ENCODE results near the gene NOTUM. TPM values are rescaled to one million over a fixed set of nuclear protein-coding genes. Genes with fewer than 3 reads are reported as not detected.

Gene NOTUM
- total and polyA plus RNA-seq, 9 of the 15 experiments (the other 6 are each of a cell fraction or from before 2014, with no cell fraction given), result 0.03 to 14.0 (median 4.1) TPM

GRCh38 chr17:81917565-81918332 is 43.2 kb downstream of the NOTUM start, which contains the start of gene SIRT7 (continued):
- TF ChIP-seq, protein P1, sequence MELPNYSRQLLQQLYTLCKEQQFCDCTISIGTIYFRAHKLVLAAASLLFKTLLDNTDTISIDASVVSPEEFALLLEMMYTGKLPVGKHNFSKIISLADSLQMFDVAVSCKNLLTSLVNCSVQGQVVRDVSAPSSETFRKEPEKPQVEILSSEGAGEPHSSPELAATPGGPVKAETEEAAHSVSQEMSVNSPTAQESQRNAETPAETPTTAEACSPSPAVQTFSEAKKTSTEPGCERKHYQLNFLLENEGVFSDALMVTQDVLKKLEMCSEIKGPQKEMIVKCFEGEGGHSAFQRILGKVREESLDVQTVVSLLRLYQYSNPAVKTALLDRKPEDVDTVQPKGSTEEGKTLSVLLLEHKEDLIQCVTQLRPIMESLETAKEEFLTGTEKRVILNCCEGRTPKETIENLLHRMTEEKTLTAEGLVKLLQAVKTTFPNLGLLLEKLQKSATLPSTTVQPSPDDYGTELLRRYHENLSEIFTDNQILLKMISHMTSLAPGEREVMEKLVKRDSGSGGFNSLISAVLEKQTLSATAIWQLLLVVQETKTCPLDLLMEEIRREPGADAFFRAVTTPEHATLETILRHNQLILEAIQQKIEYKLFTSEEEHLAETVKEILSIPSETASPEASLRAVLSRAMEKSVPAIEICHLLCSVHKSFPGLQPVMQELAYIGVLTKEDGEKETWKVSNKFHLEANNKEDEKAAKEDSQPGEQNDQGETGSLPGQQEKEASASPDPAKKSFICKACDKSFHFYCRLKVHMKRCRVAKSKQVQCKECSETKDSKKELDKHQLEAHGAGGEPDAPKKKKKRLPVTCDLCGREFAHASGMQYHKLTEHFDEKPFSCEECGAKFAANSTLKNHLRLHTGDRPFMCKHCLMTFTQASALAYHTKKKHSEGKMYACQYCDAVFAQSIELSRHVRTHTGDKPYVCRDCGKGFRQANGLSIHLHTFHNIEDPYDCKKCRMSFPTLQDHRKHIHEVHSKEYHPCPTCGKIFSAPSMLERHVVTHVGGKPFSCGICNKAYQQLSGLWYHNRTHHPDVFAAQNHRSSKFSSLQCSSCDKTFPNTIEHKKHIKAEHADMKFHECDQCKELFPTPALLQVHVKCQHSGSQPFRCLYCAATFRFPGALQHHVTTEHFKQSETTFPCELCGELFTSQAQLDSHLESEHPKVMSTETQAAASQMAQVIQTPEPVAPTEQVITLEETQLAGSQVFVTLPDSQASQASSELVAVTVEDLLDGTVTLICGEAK (IDR thresholded peaks at IDR 0.05), result peak; percentile 52; the same call in 1 of the 2 replicates
- TF ChIP-seq, protein P1 (CRISPR knock-in tag; IDR thresholded peaks at IDR 0.05), result no peak
- TF ChIP-seq, protein P2, sequence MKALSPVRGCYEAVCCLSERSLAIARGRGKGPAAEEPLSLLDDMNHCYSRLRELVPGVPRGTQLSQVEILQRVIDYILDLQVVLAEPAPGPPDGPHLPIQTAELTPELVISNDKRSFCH (CRISPR knock-in tag; IDR thresholded peaks at IDR 0.05), result no peak
- TF ChIP-seq, protein P2 (tag; IDR thresholded peaks at IDR 0.05), result peak; percentile 40; the same call in 1 of the 2 replicates
- TF ChIP-seq, protein P3, sequence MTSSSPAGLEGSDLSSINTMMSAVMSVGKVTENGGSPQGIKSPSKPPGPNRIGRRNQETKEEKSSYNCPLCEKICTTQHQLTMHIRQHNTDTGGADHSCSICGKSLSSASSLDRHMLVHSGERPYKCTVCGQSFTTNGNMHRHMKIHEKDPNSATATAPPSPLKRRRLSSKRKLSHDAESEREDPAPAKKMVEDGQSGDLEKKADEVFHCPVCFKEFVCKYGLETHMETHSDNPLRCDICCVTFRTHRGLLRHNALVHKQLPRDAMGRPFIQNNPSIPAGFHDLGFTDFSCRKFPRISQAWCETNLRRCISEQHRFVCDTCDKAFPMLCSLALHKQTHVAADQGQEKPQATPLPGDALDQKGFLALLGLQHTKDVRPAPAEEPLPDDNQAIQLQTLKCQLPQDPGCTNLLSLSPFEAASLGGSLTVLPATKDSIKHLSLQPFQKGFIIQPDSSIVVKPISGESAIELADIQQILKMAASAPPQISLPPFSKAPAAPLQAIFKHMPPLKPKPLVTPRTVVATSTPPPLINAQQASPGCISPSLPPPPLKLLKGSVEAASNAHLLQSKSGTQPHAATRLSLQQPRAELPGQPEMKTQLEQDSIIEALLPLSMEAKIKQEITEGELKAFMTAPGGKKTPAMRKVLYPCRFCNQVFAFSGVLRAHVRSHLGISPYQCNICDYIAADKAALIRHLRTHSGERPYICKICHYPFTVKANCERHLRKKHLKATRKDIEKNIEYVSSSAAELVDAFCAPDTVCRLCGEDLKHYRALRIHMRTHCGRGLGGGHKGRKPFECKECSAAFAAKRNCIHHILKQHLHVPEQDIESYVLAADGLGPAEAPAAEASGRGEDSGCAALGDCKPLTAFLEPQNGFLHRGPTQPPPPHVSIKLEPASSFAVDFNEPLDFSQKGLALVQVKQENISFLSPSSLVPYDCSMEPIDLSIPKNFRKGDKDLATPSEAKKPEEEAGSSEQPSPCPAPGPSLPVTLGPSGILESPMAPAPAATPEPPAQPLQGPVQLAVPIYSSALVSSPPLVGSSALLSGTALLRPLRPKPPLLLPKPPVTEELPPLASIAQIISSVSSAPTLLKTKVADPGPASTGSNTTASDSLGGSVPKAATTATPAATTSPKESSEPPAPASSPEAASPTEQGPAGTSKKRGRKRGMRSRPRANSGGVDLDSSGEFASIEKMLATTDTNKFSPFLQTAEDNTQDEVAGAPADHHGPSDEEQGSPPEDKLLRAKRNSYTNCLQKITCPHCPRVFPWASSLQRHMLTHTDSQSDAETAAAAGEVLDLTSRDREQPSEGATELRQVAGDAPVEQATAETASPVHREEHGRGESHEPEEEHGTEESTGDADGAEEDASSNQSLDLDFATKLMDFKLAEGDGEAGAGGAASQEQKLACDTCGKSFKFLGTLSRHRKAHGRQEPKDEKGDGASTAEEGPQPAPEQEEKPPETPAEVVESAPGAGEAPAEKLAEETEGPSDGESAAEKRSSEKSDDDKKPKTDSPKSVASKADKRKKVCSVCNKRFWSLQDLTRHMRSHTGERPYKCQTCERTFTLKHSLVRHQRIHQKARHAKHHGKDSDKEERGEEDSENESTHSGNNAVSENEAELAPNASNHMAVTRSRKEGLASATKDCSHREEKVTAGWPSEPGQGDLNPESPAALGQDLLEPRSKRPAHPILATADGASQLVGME (CRISPR knock-in tag; IDR thresholded peaks at IDR 0.05), result 0 out of 2 replicates have a peak, but pooled peaks have one; percentile 66
